GM12878 (cell line): ENCODE data around the gene CCDC110. TPM values are rescaled to one million over a fixed set of nuclear protein-coding genes. Genes with fewer than 3 reads are reported as not detected.

ENCODE experiments used
- ATAC-seq: fragments of 200-7000 bp; cut with Tn5 transposase; 3 replicates; pipeline ENCODE4 v1.9.1; 2020; ENCODE audit warnings: mild to moderate bottlenecking, moderate library complexity
- BruUV-seq: library from RNA; stranded (reverse); fragments of 400-500 nt; replicated peaks from 2 replicates; lab custom pipeline; 2021; lab: Mats Ljungman, UMichigan
- CTCF ChIA-PET: fragments of 300-600 bp; sonication (Branson Sonifier 250); formaldehyde crosslinking; extraction: SDS; loops from one replicate; lab custom pipeline; 2021; ENCODE audit warnings: inconsistent platforms; lab: Yijun Ruan, JAX
- POLR2A ChIA-PET: fragments of 350-600 bp; formaldehyde crosslinking; extraction: SDS; loops from one replicate; lab custom pipeline; 2021; ENCODE audit warnings: inconsistent platforms; lab: Charles Lee
- RAD21 ChIA-PET: fragments of 300-600 bp; sonication (Branson Sonifier 250); formaldehyde crosslinking; loops from one replicate; lab custom pipeline; 2023; ENCODE audit warnings: antibody characterized with exemption; ENCODE audit not compliant: unreplicated experiment; lab: Charles Lee
- SMC1A ChIA-PET: fragments of 300-600 bp; sonication (Branson Sonifier 250); formaldehyde crosslinking; loops from one replicate; lab custom pipeline; 2023; ENCODE audit not compliant: unreplicated experiment, uncharacterized antibody; lab: Charles Lee
- DNase-seq: peaks from one replicate; pipeline ENCODE4 v3.0.0-alpha.2; 2011; ENCODE audit warnings: low read depth, low spot score
- FAIRE-seq: peaks from 3 replicates; lab custom pipeline; 2011; peaks lifted over from hg19 to GRCh38; lab: Jason Lieb, UNC
- H2AFZ ChIP-seq: 2 replicates; pipeline ENCODE4 v1.6.0; 2011; ENCODE audit warnings: low read depth, low read length, control low read depth; ENCODE audit not compliant: control insufficient read depth
- H3K27ac ChIP-seq: 2 replicates; pipeline ENCODE4 v1.5.1; 2011; ENCODE audit warnings: control low read depth; ENCODE audit not compliant: control insufficient read depth, insufficient read depth
- H3K27me3 ChIP-seq, 2 experiments: replicated peaks in 1 of 2; 2 replicates each; pipeline versions ENCODE4 v1.6.0 to v1.6.1; 2011; ENCODE audit warnings: low read length in 1 of 2; ENCODE audit not compliant: control insufficient read depth in 2 of 2, insufficient read depth in 2 of 2
- H3K36me3 ChIP-seq, 2 experiments: 2 replicates each; pipeline ENCODE4 v1.5.1; 2011; ENCODE audit warnings: low read length in 1 of 2; ENCODE audit not compliant: control insufficient read depth in 2 of 2, insufficient read depth in 2 of 2
- H3K4me1 ChIP-seq: 2 replicates; pipeline ENCODE4 v1.6.1; 2011; ENCODE audit warnings: mild to moderate bottlenecking, low read length, moderate library complexity, mixed read lengths; ENCODE audit not compliant: control insufficient read depth, insufficient read depth
- H3K4me2 ChIP-seq: 2 replicates; pipeline ENCODE4 v1.6.0; 2011; ENCODE audit warnings: control low read depth; ENCODE audit not compliant: control insufficient read depth, insufficient read depth
- H3K4me3 ChIP-seq: fragments of 200-600 bp; sonication (generic); 2 replicates; pipeline ENCODE4 v1.5.1; 2016
- H3K79me2 ChIP-seq: 2 replicates; pipeline ENCODE4 v1.6.0; 2011; ENCODE audit warnings: low read length; ENCODE audit not compliant: control insufficient read depth, insufficient read depth
- H3K9ac ChIP-seq: 2 replicates; pipeline ENCODE4 v1.8.0; 2011; ENCODE audit warnings: low read length, control low read depth, mixed read lengths; ENCODE audit not compliant: control insufficient read depth, insufficient read depth
- H3K9me3 ChIP-seq: replicated peaks from 3 replicates; pipeline ENCODE4 v1.5.1; 2011; ENCODE audit warnings: mild to moderate bottlenecking, low read length; ENCODE audit not compliant: control insufficient read depth, insufficient read depth
- H4K20me1 ChIP-seq: 2 replicates; pipeline ENCODE4 v1.6.0; 2011; ENCODE audit not compliant: control insufficient read depth, insufficient read depth
- SIX5 ChIP-seq: IDR thresholded peaks from 2 replicates; pipeline ENCODE4 v1.6.1; 2011; ENCODE audit warnings: mild to moderate bottlenecking, low read depth, low read length, moderate library complexity; ENCODE audit not compliant: severe bottlenecking
- SREBF2 ChIP-seq: IDR thresholded peaks from 2 replicates; pipeline ENCODE4 v1.6.1; 2012; ENCODE audit warnings: mild to moderate bottlenecking, low read length
- SUPT20H ChIP-seq: IDR thresholded peaks from 2 replicates; pipeline ENCODE4 v1.6.1; 2011; ENCODE audit warnings: low read depth, mild to moderate bottlenecking, low read length, moderate library complexity, borderline replicate concordance; ENCODE audit not compliant: control insufficient read depth
- TARDBP ChIP-seq: IDR thresholded peaks from 2 replicates; pipeline ENCODE4 v1.6.1; 2016; ENCODE audit warnings: borderline replicate concordance
- TBL1XR1 ChIP-seq: IDR thresholded peaks from 2 replicates; pipeline ENCODE4 v1.6.1; 2012; ENCODE audit warnings: low read depth, low read length, improper control_type of control experiment
- TCF12 ChIP-seq: IDR thresholded peaks from 2 replicates; pipeline ENCODE4 v1.6.1; 2011; ENCODE audit warnings: low read depth, mild to moderate bottlenecking, low read length
- TCF7 ChIP-seq: IDR thresholded peaks from 2 replicates; pipeline ENCODE4 v1.6.1; 2014; ENCODE audit warnings: antibody characterized with exemption, borderline replicate concordance
- YY1 ChIP-seq: IDR thresholded peaks from 2 replicates; pipeline ENCODE4 v1.6.1; 2011; ENCODE audit warnings: low read depth, mild to moderate bottlenecking, low read length
- ZNF274 ChIP-seq: IDR thresholded peaks from one replicate; pipeline ENCODE4 v1.8.0; 2011; ENCODE audit not compliant: insufficient read length, insufficient read depth
- WGBS: methylation state at CpG from one replicate; pipeline ENCODE4 v1.1.6; 2016; ENCODE audit warnings: low lambda C conversion rate; ENCODE audit not compliant: insufficient replicate concordance, insufficient coverage; ENCODE audit errors: missing lambda C conversion rate; 5-methylcytosine and 5-hydroxymethylcytosine counted together
- in situ Hi-C: fragments of 300-500 bp; cut with MboI; formaldehyde crosslinking; loops from 9 replicates; pipeline ENCODE4 v1.14.3; 2018; ENCODE audit warnings: mixed read lengths
- intact Hi-C: fragments of 100-400 bp; cut with micrococcal nuclease; formaldehyde crosslinking; loops from one replicate; pipeline ENCODE4 v1.14.2; 2022; ENCODE audit not compliant: unreplicated experiment
- polyA plus RNA-seq, 11 experiments: library from polyadenylated mRNA; depleted of rRNA in 4 of 11; unstranded in 6 of 11; stranded (reverse) in 5 of 11; fragments of >200 nt; fragmentation: Nextera tagmentation in 4 of 11; fragmentation: Illumina TruSeq in 1 of 11; extraction: Ambion mirVana in 4 of 11; extraction: Trizol in 1 of 11; gene quantifications; 1 replicate in 1 of 11; 2 replicates in 10 of 11; pipeline versions ENCODE4 v1.2.1 to v1.2.3, GENCODE V29; 2011 to 2016; ENCODE audit warnings: inconsistent platforms in 2 of 11, missing spikeins in 2 of 11, low read depth in 1 of 11
- total RNA-seq, 4 experiments: library from RNA; depleted of rRNA in 3 of 4; stranded (reverse); fragments of >200 nt in 3 of 4; fragmentation: Illumina TruSeq in 1 of 4; extraction: Trizol in 1 of 4; gene quantifications; 2 replicates each; pipeline versions ENCODE4 v1.2.1 to v1.2.3, GENCODE V29; 2013 to 2021
- TF ChIP-seq, protein P1 (sequence below): IDR thresholded peaks from 2 replicates; pipeline ENCODE4 v1.6.1; 2012; ENCODE audit warnings: improper control_type of control experiment, low read depth, low read length; ENCODE audit not compliant: insufficient replicate concordance

Gene CCDC110
- total and polyA plus RNA-seq, 10 of the 15 experiments (the other 5 are each of a cell fraction or from before 2014, with no cell fraction given), result 0.85 to 3.1 (median 2.1) TPM; not detected in 1

- ATAC-seq, result no peak
- no peaks in the 10 kb centered on the region for H4K20me1 ChIP-seq
- in situ Hi-C loops, result no loop called here
- POLR2A ChIA-PET, result no interaction called here
- no peaks in the 10 kb centered on the region for H3K79me2 ChIP-seq
- TF ChIP-seq TCF12 (no peak), SIX5 (no peak), TBL1XR1 (no peak), SREBF2 (no peak), TCF7 (no peak), SUPT20H (no peak), TARDBP (no peak), YY1 (no peak), ZNF274 (no peak)
- TF ChIP-seq, protein P1, sequence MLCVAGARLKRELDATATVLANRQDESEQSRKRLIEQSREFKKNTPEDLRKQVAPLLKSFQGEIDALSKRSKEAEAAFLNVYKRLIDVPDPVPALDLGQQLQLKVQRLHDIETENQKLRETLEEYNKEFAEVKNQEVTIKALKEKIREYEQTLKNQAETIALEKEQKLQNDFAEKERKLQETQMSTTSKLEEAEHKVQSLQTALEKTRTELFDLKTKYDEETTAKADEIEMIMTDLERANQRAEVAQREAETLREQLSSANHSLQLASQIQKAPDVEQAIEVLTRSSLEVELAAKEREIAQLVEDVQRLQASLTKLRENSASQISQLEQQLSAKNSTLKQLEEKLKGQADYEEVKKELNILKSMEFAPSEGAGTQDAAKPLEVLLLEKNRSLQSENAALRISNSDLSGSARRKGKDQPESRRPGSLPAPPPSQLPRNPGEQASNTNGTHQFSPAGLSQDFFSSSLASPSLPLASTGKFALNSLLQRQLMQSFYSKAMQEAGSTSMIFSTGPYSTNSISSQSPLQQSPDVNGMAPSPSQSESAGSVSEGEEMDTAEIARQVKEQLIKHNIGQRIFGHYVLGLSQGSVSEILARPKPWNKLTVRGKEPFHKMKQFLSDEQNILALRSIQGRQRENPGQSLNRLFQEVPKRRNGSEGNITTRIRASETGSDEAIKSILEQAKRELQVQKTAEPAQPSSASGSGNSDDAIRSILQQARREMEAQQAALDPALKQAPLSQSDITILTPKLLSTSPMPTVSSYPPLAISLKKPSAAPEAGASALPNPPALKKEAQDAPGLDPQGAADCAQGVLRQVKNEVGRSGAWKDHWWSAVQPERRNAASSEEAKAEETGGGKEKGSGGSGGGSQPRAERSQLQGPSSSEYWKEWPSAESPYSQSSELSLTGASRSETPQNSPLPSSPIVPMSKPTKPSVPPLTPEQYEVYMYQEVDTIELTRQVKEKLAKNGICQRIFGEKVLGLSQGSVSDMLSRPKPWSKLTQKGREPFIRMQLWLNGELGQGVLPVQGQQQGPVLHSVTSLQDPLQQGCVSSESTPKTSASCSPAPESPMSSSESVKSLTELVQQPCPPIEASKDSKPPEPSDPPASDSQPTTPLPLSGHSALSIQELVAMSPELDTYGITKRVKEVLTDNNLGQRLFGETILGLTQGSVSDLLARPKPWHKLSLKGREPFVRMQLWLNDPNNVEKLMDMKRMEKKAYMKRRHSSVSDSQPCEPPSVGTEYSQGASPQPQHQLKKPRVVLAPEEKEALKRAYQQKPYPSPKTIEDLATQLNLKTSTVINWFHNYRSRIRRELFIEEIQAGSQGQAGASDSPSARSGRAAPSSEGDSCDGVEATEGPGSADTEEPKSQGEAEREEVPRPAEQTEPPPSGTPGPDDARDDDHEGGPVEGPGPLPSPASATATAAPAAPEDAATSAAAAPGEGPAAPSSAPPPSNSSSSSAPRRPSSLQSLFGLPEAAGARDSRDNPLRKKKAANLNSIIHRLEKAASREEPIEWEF, result no peak
- TF ChIP-seq, all 136 proteins: peak for 0
- no peak overlapping the region for H3K4me3 ChIP-seq
- DNase-seq (no peak), FAIRE-seq (no peak)
- RAD21 ChIA-PET, result no interaction called here
- WGBS, result 5% methylated on average over 1 of the region's 1 CpG
- no peaks in the 10 kb centered on the region; the same call in 2 of the 3 replicates for H3K9me3 ChIP-seq
- no peak overlapping the region for H3K9ac ChIP-seq
- intact Hi-C loops, result no loop called here
- H3K4me1 ChIP-seq, result peaks cover 6% of the 10 kb centered on the region
- H3K36me3 ChIP-seq, result no peaks in the 10 kb centered on the region
- SMC1A ChIA-PET, result interaction anchor here (1.1 kb wide), 1 partner anchor 39 kb away, joined by 4 read pairs; the partner anchor contains the start of gene UFSP2
- H3K27me3 ChIP-seq, result peaks cover 0 to 2% of the 10 kb centered on the region in 2 experiments; a peak in 1 of 4 replicates
- no peak overlapping the region for H3K4me2 ChIP-seq
- CTCF ChIA-PET, result interaction anchor here (0.8 to 1.5 kb wide), 3 partner anchors 10 to 358 kb away, joined by 3 read pairs; no protein-coding TSS in a partner anchor
- H3K27ac ChIP-seq, result no peak overlapping the region
- BruUV-seq, result no TSS peak
- H2AFZ ChIP-seq, result no peak overlapping the region
Observed at GRCh38 chr4:185464887-185465286, 6.6 kb downstream of the CCDC110 start.
